Skeletal muscle cell (primary cell): ENCODE results near the gene DDX49.

Source experiments
- DNase-seq: peaks from one replicate; pipeline ENCODE4 v3.0.0-alpha.2; 2010; ENCODE audit warnings: low read depth
- H3K4me3 ChIP-seq: 2 replicates; pipeline ENCODE4 v1.5.1; 2011; ENCODE audit warnings: low read depth, mild to moderate bottlenecking, control low read depth, low read length, moderate library complexity

The DDX49 gene

GRCh38 chr19:18919086-18919899 lies at the start of gene DDX49, which contains the start of gene COPE:
Gene DDX49, plus strand, starts transcription at chr19:18919715. Its CDS starts 27 bp downstream, at chr19:18919742.
Gene COPE, minus strand, starts transcription at chr19:18919387. Its CDS starts 39 bp downstream, at chr19:18919348.
- peak; percentile 99 for DNase-seq

GRCh38 chr19:18869781-18870530 lies 49.6 kb upstream of the DDX49 start:
- H3K4me3 ChIP-seq: no peak overlapping the region
- no peak for DNase-seq

More at GRCh38 chr19:18919086-18919899, at the start of gene DDX49, which contains the start of gene COPE:
- peak within 1 kb of the TSS; percentile 100 for H3K4me3 ChIP-seq

GRCh38 chr19:18870531-18871172 lies 48.9 kb upstream of the DDX49 start:
- H3K4me3 ChIP-seq: no peak overlapping the region
- no peak for DNase-seq

- no peak overlapping the region for H3K4me3 ChIP-seq
- DNase-seq: no peak
These were observed 48.0 kb upstream of the DDX49 start for GRCh38 chr19:18871543-18871942.

- no peak overlapping the region for H3K4me3 ChIP-seq
- DNase-seq: no peak
These were observed 43.8 kb upstream of the DDX49 start for GRCh38 chr19:18875726-18876125.

GRCh38 chr19:18876865-18877264 lies 42.6 kb upstream of the DDX49 start:
- H3K4me3 ChIP-seq: no peak overlapping the region

GRCh38 chr19:18878058-18878797 lies 41.3 kb upstream of the DDX49 start:
- H3K4me3 ChIP-seq: no peak overlapping the region
- no peak for DNase-seq

More at GRCh38 chr19:18876865-18877264, 42.6 kb upstream of the DDX49 start:
- no peak for DNase-seq

- DNase-seq: no peak
- no peak overlapping the region for H3K4me3 ChIP-seq
These were observed 40.5 kb upstream of the DDX49 start for GRCh38 chr19:18878858-18879578.

- DNase-seq: no peak
- H3K4me3 ChIP-seq: no peak overlapping the region
These were observed 39.7 kb upstream of the DDX49 start for GRCh38 chr19:18879579-18880373.

- DNase-seq: no peak
- H3K4me3 ChIP-seq: no peak overlapping the region
These were observed 38.0 kb upstream of the DDX49 start for GRCh38 chr19:18881491-18881890.

GRCh38 chr19:18883526-18884304 lies 35.8 kb upstream of the DDX49 start:
- DNase-seq: no peak
- H3K4me3 ChIP-seq: no peak overlapping the region

- DNase-seq: no peak
- no peak overlapping the region for H3K4me3 ChIP-seq
These were observed 32.5 kb upstream of the DDX49 start for GRCh38 chr19:18886972-18887371.

GRCh38 chr19:18889949-18890745 lies 29.4 kb upstream of the DDX49 start:
- H3K4me3 ChIP-seq: no peak overlapping the region
- no peak for DNase-seq

GRCh38 chr19:18893587-18894253 lies 25.8 kb upstream of the DDX49 start:
- no peak overlapping the region for H3K4me3 ChIP-seq
- no peak for DNase-seq

GRCh38 chr19:18894254-18895037 lies 25.1 kb upstream of the DDX49 start:
- peak overlapping the region; percentile 63 for H3K4me3 ChIP-seq
- peak; percentile 19 for DNase-seq
